ENCODE data around the gene TSG101. TPM values are rescaled to one million over a fixed set of nuclear protein-coding genes. Genes with fewer than 3 reads are reported as not detected.
A peak's percentile ranks its signal among the peaks of the same experiment; 100 is the strongest.

TSG101 gene
- total and polyA plus RNA-seq, 8 donors: 50.5 to 134 (median 106) TPM

DNA sequence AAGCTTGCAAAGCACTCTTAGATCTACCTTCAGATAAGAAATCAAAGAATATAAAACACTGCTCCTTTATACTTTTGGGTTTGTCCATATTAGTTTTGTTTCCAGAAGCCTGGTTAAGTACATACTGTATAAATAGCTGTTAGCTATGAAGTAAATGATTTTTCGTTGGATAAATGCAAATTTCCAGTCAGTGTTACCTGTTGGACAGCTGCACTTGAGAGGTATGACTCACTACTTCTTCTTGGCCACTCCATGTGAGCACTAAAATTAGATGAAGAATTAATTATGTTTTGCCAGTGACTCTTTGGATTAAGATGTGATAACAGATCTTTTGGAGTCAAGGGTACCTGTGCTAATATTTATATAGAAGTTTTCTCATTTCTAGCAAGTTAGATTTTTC, 9.5 kb upstream of the TSG101 start:
- intact Hi-C loops (cut with DNase I): no loop called here
- TF ChIP-seq, protein P1, sequence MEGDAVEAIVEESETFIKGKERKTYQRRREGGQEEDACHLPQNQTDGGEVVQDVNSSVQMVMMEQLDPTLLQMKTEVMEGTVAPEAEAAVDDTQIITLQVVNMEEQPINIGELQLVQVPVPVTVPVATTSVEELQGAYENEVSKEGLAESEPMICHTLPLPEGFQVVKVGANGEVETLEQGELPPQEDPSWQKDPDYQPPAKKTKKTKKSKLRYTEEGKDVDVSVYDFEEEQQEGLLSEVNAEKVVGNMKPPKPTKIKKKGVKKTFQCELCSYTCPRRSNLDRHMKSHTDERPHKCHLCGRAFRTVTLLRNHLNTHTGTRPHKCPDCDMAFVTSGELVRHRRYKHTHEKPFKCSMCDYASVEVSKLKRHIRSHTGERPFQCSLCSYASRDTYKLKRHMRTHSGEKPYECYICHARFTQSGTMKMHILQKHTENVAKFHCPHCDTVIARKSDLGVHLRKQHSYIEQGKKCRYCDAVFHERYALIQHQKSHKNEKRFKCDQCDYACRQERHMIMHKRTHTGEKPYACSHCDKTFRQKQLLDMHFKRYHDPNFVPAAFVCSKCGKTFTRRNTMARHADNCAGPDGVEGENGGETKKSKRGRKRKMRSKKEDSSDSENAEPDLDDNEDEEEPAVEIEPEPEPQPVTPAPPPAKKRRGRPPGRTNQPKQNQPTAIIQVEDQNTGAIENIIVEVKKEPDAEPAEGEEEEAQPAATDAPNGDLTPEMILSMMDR (IDR thresholded peaks at IDR 0.05): no peak
- Histone ChIP-seq H3K36me3 (peaks cover 0 to 36% of the 10 kb centered on the region in 2 donors), H3K4me3 (no peak overlapping the region), H3K27me3 (no peaks in the 10 kb centered on the region), H3K27ac (peak overlapping the region in 1 of 2 donors; percentile 70), H3K9me3 (no peaks in the 10 kb centered on the region), H3K4me1 (no peaks in the 10 kb centered on the region)
- peak; percentile 91 for ATAC-seq
- peak in 2 of 4 donors; percentile 6 to 53 for DNase-seq

DNA sequence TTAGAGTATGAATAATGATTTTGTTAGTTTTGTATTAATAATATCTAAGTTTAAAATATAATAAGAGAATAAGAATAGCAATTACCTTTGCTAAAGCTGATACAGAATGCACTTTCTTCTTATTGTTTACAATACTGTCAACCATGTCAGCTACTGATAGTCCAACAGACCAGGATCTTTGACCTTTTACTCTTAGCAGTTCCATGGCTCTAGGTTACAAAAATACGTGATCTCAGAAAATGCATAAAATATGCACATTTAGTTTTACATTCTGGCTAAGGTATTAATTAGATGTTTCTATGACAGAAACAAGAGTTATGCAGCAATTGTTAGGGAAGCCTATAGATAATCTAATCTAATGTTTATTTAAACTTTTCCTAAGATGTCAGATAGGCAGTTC, 7.5 kb upstream of the TSG101 start:
- Histone ChIP-seq H3K4me1 (no peaks in the 10 kb centered on the region), H3K36me3 (peaks cover 0 to 41% of the 10 kb centered on the region in 2 donors), H3K9me3 (no peaks in the 10 kb centered on the region), H3K27ac (no peak overlapping the region), H3K27me3 (no peaks in the 10 kb centered on the region), H3K4me3 (no peak overlapping the region)
- ATAC-seq: no peak
- no peak for DNase-seq
- intact Hi-C loops (cut with DNase I): no loop called here
- TF ChIP-seq, protein P1 (IDR thresholded peaks at IDR 0.05): no peak

DNA sequence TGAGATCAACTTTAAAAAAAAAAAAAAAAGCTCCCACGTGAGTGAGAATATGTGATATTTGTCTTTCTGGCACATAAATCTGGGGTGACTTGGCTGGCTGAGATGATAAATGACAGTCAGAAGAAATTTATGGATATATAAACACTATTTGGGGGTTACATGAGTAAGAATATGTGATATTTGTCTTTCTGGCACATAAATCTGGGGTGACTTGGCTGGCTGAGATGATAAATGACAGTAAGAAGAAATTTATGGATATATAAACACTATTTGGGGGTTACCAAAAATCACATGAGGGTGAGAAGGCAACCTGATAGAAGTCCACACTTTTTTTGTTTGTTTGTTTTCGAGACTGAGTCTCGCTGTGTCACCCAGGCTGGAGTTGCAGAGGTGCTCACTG, 6.6 kb upstream of the TSG101 start:
- no peak for DNase-seq
- intact Hi-C loops (cut with DNase I): no loop called here
- H3K27ac ChIP-seq: no peak overlapping the region
- H3K9me3 ChIP-seq: no peaks in the 10 kb centered on the region
- H3K36me3 ChIP-seq: peaks cover 0 to 41% of the 10 kb centered on the region in 2 donors
- no peaks in the 10 kb centered on the region for H3K27me3 ChIP-seq
- no peak overlapping the region for H3K4me3 ChIP-seq
- H3K4me1 ChIP-seq: no peaks in the 10 kb centered on the region
- TF ChIP-seq, protein P1 (IDR thresholded peaks at IDR 0.05): no peak
- no peak for ATAC-seq

DNA sequence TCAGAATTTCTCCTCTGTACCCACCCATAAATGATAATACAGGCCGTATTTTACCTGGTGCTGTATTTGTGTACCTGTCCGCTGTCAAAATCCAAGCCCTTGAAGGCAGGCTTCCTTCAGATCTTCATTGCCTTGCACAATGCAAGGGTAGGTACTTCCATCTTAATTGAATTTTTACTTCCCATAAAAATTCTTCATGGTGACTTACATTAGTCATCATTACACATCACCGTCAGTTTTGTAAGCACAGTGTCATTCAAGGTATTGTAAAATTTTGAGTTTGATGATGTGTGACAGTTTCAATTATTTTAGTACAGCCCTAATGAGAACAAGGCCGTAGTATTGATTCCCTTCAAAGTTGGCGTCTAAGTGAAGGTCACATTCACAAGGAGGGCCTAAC, 770 bp upstream of the TSG101 start:
- ATAC-seq (peak; percentile 1), DNase-seq (peak in 2 of 4 donors; percentile 7)
- Histone ChIP-seq H3K4me3 (peak overlapping the region; percentile 84 to 85), H3K27me3 (no peaks in the 10 kb centered on the region), H3K36me3 (peaks cover 0 to 18% of the 10 kb centered on the region in 2 donors), H3K9me3 (no peaks in the 10 kb centered on the region), H3K4me1 (peaks cover 5 to 39% of the 10 kb centered on the region in 2 donors), H3K27ac (peak overlapping the region; percentile 95 to 100)
- intact Hi-C loops (cut with DNase I): no loop called here
- TF ChIP-seq, protein P1 (IDR thresholded peaks at IDR 0.05): no peak

DNA sequence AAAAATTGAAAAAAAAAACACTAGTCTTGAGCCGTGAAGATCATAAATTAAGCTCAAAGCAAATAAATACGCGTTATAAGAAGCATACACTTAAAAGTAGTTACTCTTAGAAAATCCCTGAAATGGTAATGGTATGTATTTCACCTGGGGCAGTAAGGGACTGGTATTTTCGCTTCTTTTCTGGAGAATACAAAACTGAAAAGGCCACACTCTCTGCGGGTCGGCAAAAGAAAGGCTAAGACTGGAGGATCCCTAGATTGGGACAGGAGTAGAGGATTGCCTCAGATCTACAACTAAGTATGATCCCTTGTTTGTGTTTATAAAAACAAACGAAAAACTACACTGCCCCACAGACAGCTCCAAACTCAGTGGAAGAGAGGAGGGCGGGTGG, 617 bp downstream of the TSG101 start:
- H3K4me1 ChIP-seq: peaks cover 5 to 43% of the 10 kb centered on the region in 2 donors
- H3K4me3 ChIP-seq: peak overlapping the region; percentile 84 to 85
- H3K9me3 ChIP-seq: no peaks in the 10 kb centered on the region
- H3K36me3 ChIP-seq: peaks cover 0 to 11% of the 10 kb centered on the region in 2 donors
- TF ChIP-seq, protein P1 (IDR thresholded peaks at IDR 0.05): no peak
- intact Hi-C loops (cut with DNase I): no loop called here
- H3K27ac ChIP-seq: peak overlapping the region; percentile 95 to 100
- ATAC-seq (no peak), DNase-seq (no peak)
- no peaks in the 10 kb centered on the region for H3K27me3 ChIP-seq

Measured in left lung (tissue), 10 donors.